H1 (cell line): ENCODE measurements around the gene PRR5L. TPM values are rescaled to one million over a fixed set of nuclear protein-coding genes. Genes with fewer than 3 reads are reported as not detected.

ENCODE experiments used
- CTCF ChIA-PET: fragments of 300-600 bp; sonication (Branson Sonifier 250); formaldehyde crosslinking; loops from one replicate; lab custom pipeline; 2021; ENCODE audit not compliant: partially characterized antibody; lab: Charles Lee
- POLR2A ChIA-PET: fragments of 300-600 bp; sonication (Branson Sonifier 250); formaldehyde crosslinking; loops from one replicate; lab custom pipeline; 2021; ENCODE audit warnings: inconsistent platforms; ENCODE audit not compliant: partially characterized antibody; lab: Charles Lee
- DNase-seq, 2 experiments: peaks; one replicate each; pipeline versions ENCODE4 v3.0.0 to v3.0.0-alpha.2; 2010 to 2022; ENCODE audit warnings: low spot score in 2 of 2, low read depth in 1 of 2, mixed read lengths in 1 of 2
- FAIRE-seq: peaks from 2 replicates; lab custom pipeline; 2011; peaks lifted over from hg19 to GRCh38; lab: Jason Lieb, UNC
- H2AFZ ChIP-seq: 2 replicates; pipeline ENCODE4 v1.8.1; 2012; ENCODE audit warnings: low read length, inconsistent platforms
- H2AK5ac ChIP-seq: 2 replicates; pipeline ENCODE4 v1.6.1; 2013; ENCODE audit warnings: low read depth, low read length
- H2BK120ac ChIP-seq: replicated peaks from 2 replicates; pipeline ENCODE3; 2013; ENCODE audit warnings: low read depth, low read length, inconsistent platforms
- H2BK12ac ChIP-seq: 2 replicates; pipeline ENCODE4 v1.6.1; 2013; ENCODE audit warnings: low read depth, low read length
- H2BK15ac ChIP-seq: 2 replicates; pipeline ENCODE4 v1.6.1; 2013; ENCODE audit warnings: low read length
- H2BK20ac ChIP-seq: 2 replicates; pipeline ENCODE4 v1.6.1; 2013; ENCODE audit warnings: low read length
- H2BK5ac ChIP-seq: 2 replicates; pipeline ENCODE4 v1.6.1; 2013; ENCODE audit warnings: low read depth, low read length
- H3K14ac ChIP-seq: 2 replicates; pipeline ENCODE4 v1.6.1; 2013; ENCODE audit warnings: inconsistent platforms; ENCODE audit not compliant: insufficient read length
- H3K18ac ChIP-seq: 2 replicates; pipeline ENCODE4 v1.6.1; 2013; ENCODE audit warnings: low read length; ENCODE audit errors: extremely low read depth
- H3K23ac ChIP-seq: 2 replicates; pipeline ENCODE4 v1.6.1; 2013; ENCODE audit warnings: inconsistent platforms; ENCODE audit not compliant: insufficient read length
- H3K23me2 ChIP-seq: 2 replicates; pipeline ENCODE4 v1.6.1; 2013; ENCODE audit warnings: low read depth, low read length
- H3K27ac ChIP-seq: 2 replicates; pipeline ENCODE4 v1.6.1; 2011; ENCODE audit warnings: low read depth, low read length, inconsistent platforms
- H3K27me3 ChIP-seq, 4 experiments: replicated peaks in 1 of 4; 1 replicate in 1 of 4; 2 replicates in 3 of 4; pipeline versions ENCODE4 v1.6.1 to v1.8.1; 2011 to 2013; ENCODE audit warnings: low read length in 3 of 4, mild to moderate bottlenecking in 3 of 4, inconsistent platforms in 2 of 4, mixed read lengths in 2 of 4, moderate library complexity in 1 of 4; ENCODE audit not compliant: control insufficient read depth in 3 of 4, insufficient read depth in 3 of 4; ENCODE audit errors: extremely low read depth in 1 of 4
- H3K36me3 ChIP-seq, 4 experiments: 2 replicates each; pipeline versions ENCODE4 v1.6.1 to v1.8.1; 2011 to 2013; ENCODE audit warnings: mild to moderate bottlenecking in 4 of 4, low read length in 3 of 4, moderate library complexity in 2 of 4, control low read depth in 1 of 4, inconsistent platforms in 1 of 4; ENCODE audit not compliant: insufficient read depth in 4 of 4, control insufficient read depth in 2 of 4
- H3K4ac ChIP-seq: replicated peaks from 2 replicates; pipeline ENCODE3; 2013; ENCODE audit warnings: low read length, low read depth, mixed read lengths, inconsistent platforms; ENCODE audit not compliant: insufficient read length
- H3K4me1 ChIP-seq, 4 experiments: replicated peaks in 1 of 4; 1 replicate in 1 of 4; 2 replicates in 3 of 4; pipeline versions ENCODE4 v1.6.1 to v1.8.1; 2011 to 2013; ENCODE audit warnings: low read length in 3 of 4, inconsistent platforms in 2 of 4, mixed read lengths in 1 of 4; ENCODE audit not compliant: insufficient read depth in 4 of 4, control insufficient read depth in 3 of 4
- H3K4me2 ChIP-seq, 2 experiments: 2 replicates each; pipeline versions ENCODE4 v1.6.1 to v1.8.1; 2011 to 2013; ENCODE audit warnings: low read depth in 2 of 2, low read length in 2 of 2, control low read depth in 1 of 2, inconsistent platforms in 1 of 2, mild to moderate bottlenecking in 1 of 2; ENCODE audit not compliant: insufficient read depth in 1 of 2
- H3K4me3 ChIP-seq, 4 experiments: fragments of 200-600, 300-600 bp in 1 of 4; sonication (generic), shearing (Covaris generic), sonication (Bioruptor Twin) in 1 of 4; 2 replicates each; pipeline versions ENCODE4 v1.5.1 to v1.8.1; 2011 to 2016; ENCODE audit warnings: low read length in 4 of 4, low read depth in 3 of 4, control low read depth in 2 of 4, inconsistent platforms in 2 of 4, mild to moderate bottlenecking in 2 of 4, mixed read lengths in 1 of 4, moderate library complexity in 1 of 4; ENCODE audit not compliant: insufficient read depth in 2 of 4; ENCODE audit errors: extremely low read depth in 1 of 4
- H3K56ac ChIP-seq: replicated peaks from 2 replicates; pipeline ENCODE3; 2013; ENCODE audit warnings: low read depth, mild to moderate bottlenecking, mixed read lengths, low read length, inconsistent platforms; ENCODE audit not compliant: insufficient read length
- H3K79me1 ChIP-seq: 2 replicates; pipeline ENCODE4 v1.6.1; 2013; ENCODE audit warnings: low read depth, low read length, control low read depth
- H3K79me2 ChIP-seq, 2 experiments: 2 replicates each; pipeline versions ENCODE4 v1.6.1 to v1.8.1; 2012 to 2013; ENCODE audit warnings: low read length in 2 of 2, mild to moderate bottlenecking in 2 of 2, inconsistent platforms in 1 of 2; ENCODE audit not compliant: insufficient read depth in 2 of 2, control insufficient read depth in 1 of 2
- H3K9ac ChIP-seq, 4 experiments: replicated peaks in 1 of 4; 1 replicate in 1 of 4; 2 replicates in 3 of 4; pipeline versions ENCODE4 v1.6.1 to v1.8.1; 2011 to 2013; ENCODE audit warnings: low read depth in 3 of 4, low read length in 3 of 4, control low read depth in 2 of 4, mild to moderate bottlenecking in 2 of 4, moderate library complexity in 2 of 4, inconsistent platforms in 1 of 4; ENCODE audit errors: extremely low read depth in 1 of 4
- H3K9me3 ChIP-seq, 2 experiments: 2 replicates each; pipeline versions ENCODE4 v1.6.1 to v1.8.1; 2012 to 2013; ENCODE audit warnings: mild to moderate bottlenecking in 2 of 2, moderate library complexity in 2 of 2, control low read depth in 1 of 2, inconsistent platforms in 1 of 2, low read depth in 1 of 2, low read length in 1 of 2, mixed read lengths in 1 of 2; ENCODE audit not compliant: insufficient read depth in 2 of 2
- H4K20me1 ChIP-seq, 2 experiments: replicated peaks in 1 of 2; 2 replicates each; pipeline versions ENCODE3 to v1.8.1; 2011 to 2013; ENCODE audit warnings: inconsistent platforms in 2 of 2, low read length in 2 of 2, mild to moderate bottlenecking in 1 of 2; ENCODE audit not compliant: insufficient read depth in 2 of 2, control insufficient read depth in 1 of 2
- H4K5ac ChIP-seq: 2 replicates; pipeline ENCODE4 v1.6.1; 2013; ENCODE audit warnings: low read length, low read depth, mixed read lengths, inconsistent platforms; ENCODE audit not compliant: insufficient read length
- H4K8ac ChIP-seq: 2 replicates; pipeline ENCODE4 v1.8.0; 2013; ENCODE audit warnings: mild to moderate bottlenecking, moderate library complexity, low read length, inconsistent platforms; ENCODE audit not compliant: insufficient read depth; ENCODE audit errors: extremely low read depth
- H4K91ac ChIP-seq: replicated peaks from 2 replicates; pipeline ENCODE3; 2013; ENCODE audit warnings: low read length, mixed read lengths, inconsistent platforms; ENCODE audit not compliant: insufficient read length
- BCL11A ChIP-seq, 2 experiments: IDR thresholded peaks; one replicate each; pipeline ENCODE4 v1.6.1; 2011; ENCODE audit warnings: low read depth in 2 of 2, low read length in 2 of 2, mild to moderate bottlenecking in 2 of 2
- CEBPB ChIP-seq: IDR thresholded peaks from 2 replicates; pipeline ENCODE4 v1.6.1; 2012; ENCODE audit warnings: low read depth, low read length
- EP300 ChIP-seq, 2 experiments: IDR thresholded peaks; 1 replicate in 1 of 2; 2 replicates in 1 of 2; pipeline ENCODE4 v1.6.1; 2011 to 2012; ENCODE audit warnings: low read depth in 2 of 2, low read length in 2 of 2, mild to moderate bottlenecking in 2 of 2, borderline replicate concordance in 1 of 2, inconsistent platforms in 1 of 2, moderate library complexity in 1 of 2
- FOSL1 ChIP-seq: IDR thresholded peaks from 2 replicates; pipeline ENCODE4 v1.6.1; 2011; ENCODE audit warnings: mild to moderate bottlenecking, low read depth, low read length, moderate library complexity; ENCODE audit not compliant: insufficient read depth
- GABPA ChIP-seq: IDR thresholded peaks from 2 replicates; pipeline ENCODE4 v1.6.1; 2011; ENCODE audit warnings: mild to moderate bottlenecking, low read length, moderate library complexity, borderline replicate concordance; ENCODE audit not compliant: insufficient read depth
- HDAC6 ChIP-seq: IDR thresholded peaks from one replicate; pipeline ENCODE4 v1.7.1; 2012; ENCODE audit warnings: low read depth, mild to moderate bottlenecking, inconsistent platforms, low read length, moderate library complexity
- JUN ChIP-seq: IDR thresholded peaks from 2 replicates; pipeline ENCODE4 v1.6.1; 2011; ENCODE audit warnings: low read depth, mild to moderate bottlenecking, improper control_type of control experiment, low read length
- SP1 ChIP-seq: IDR thresholded peaks from 2 replicates; pipeline ENCODE4 v1.6.1; 2011; ENCODE audit warnings: low read depth, low read length
- SP4 ChIP-seq: IDR thresholded peaks from 2 replicates; pipeline ENCODE4 v1.6.1; 2012; ENCODE audit warnings: low read length, inconsistent platforms
- SUZ12 ChIP-seq: fragments of 200-600 bp; sonication (generic); IDR thresholded peaks from 2 replicates; pipeline ENCODE4 v1.6.1; 2012; ENCODE audit warnings: mild to moderate bottlenecking, inconsistent platforms, low read length, moderate library complexity, mixed read lengths
- ZNF274 ChIP-seq: IDR thresholded peaks from 2 replicates; pipeline ENCODE4 v1.7.0; 2012; ENCODE audit warnings: low read length, borderline replicate concordance; ENCODE audit errors: extremely low read depth
- WGBS, 2 experiments: shearing (Covaris generic) in 1 of 2; methylation state at CpG; one replicate each; pipeline versions ENCODE4 v1.1.6 to v1.1.7; 2013 to 2015; ENCODE audit warnings: low lambda C conversion rate in 2 of 2, mixed read lengths in 2 of 2, inconsistent platforms in 1 of 2, low coverage in 1 of 2, missing lambda C conversion rate in 1 of 2; ENCODE audit not compliant: insufficient replicate concordance in 2 of 2, insufficient coverage in 1 of 2, insufficient read length in 1 of 2; ENCODE audit errors: extremely low coverage in 1 of 2, missing lambda C conversion rate in 1 of 2; 5-methylcytosine and 5-hydroxymethylcytosine counted together
- polyA plus RNA-seq, 7 experiments: library from polyadenylated mRNA; depleted of rRNA in 3 of 7; stranded (reverse) in 5 of 7; unstranded in 2 of 7; fragments of >200 nt in 5 of 7; fragments of 200-250 nt in 2 of 7; gene quantifications; 1 replicate in 5 of 7; 2 replicates in 1 of 7; 4 replicates in 1 of 7; pipeline versions ENCODE4 v1.2.1 to v1.2.3, GENCODE V29; 2011 to 2013; ENCODE audit warnings: missing spikeins in 2 of 7, mixed read lengths in 2 of 7
- total RNA-seq: library from RNA; stranded (reverse); fragmentation: NEBNext Ultra II Directional; extraction: Animal tissue kit (Norgen Biotek cat#: 25700); gene quantifications from 2 replicates; pipeline ENCODE4 v1.2.1, GENCODE V29; 2021
- TF ChIP-seq, protein P1 (sequence below): IDR thresholded peaks from 2 replicates; pipeline ENCODE4 v1.6.1; 2011; ENCODE audit warnings: low read length, improper control_type of control experiment

PRR5L gene
- total and polyA plus RNA-seq, 2 of the 8 experiments (the other 6 are each of a cell fraction or from before 2014, with no cell fraction given), result 6.6 to 10.1 TPM

DNA sequence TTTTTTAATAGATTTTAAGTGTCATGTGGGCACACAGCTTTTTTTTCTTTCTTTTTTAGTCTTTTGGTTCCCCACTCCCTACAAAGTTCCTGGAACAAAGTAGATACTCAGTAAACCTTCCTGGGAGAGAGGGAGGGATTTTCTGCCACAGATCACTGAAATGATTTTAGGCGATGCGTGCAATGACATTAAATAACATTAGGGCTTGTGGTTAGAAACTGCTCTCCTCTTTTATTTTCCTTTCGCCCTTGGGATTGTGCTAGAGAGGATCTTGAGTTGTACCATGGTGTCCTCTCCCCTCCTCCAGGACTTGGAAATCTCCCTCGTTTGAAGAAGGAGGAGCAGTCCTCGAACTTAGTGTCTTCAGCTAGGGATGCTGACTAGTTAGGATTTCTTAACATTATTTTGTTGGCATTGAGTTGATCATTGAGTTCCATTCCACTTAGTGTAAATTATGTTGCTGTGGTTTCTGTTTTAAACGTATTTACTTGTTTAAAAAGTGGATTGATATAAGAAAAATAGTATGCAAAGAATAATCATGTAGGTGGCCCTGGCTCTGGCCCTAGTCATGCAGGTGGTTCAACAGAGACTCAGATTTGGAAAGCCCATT is 125.6 kb downstream of the PRR5L start:
- H3K4me3 ChIP-seq, result no peak overlapping the region
- H3K27me3 ChIP-seq, result no peaks in the 10 kb centered on the region
- H2AK5ac ChIP-seq, result no peak overlapping the region
- no peak overlapping the region for H2BK120ac ChIP-seq
- H3K9me3 ChIP-seq, result no peaks in the 10 kb centered on the region
- H3K79me1 ChIP-seq, result no peaks in the 10 kb centered on the region
- no peaks in the 10 kb centered on the region for H3K23me2 ChIP-seq
- no peak overlapping the region for H3K9ac ChIP-seq
- H3K23ac ChIP-seq, result no peak overlapping the region
- no peak overlapping the region for H2BK15ac ChIP-seq
- FAIRE-seq, result no peak
- H3K27ac ChIP-seq, result no peak overlapping the region
- H3K79me2 ChIP-seq, result no peaks in the 10 kb centered on the region
- H4K20me1 ChIP-seq, result no peaks in the 10 kb centered on the region
- H2BK12ac ChIP-seq, result no peak overlapping the region
- H4K8ac ChIP-seq, result no peak overlapping the region
- no peak overlapping the region for H3K4ac ChIP-seq
- no peak overlapping the region for H2BK20ac ChIP-seq
- no peak for DNase-seq
- H3K36me3 ChIP-seq, result no peaks in the 10 kb centered on the region
- H3K4me1 ChIP-seq, result no peaks in the 10 kb centered on the region
- H2BK5ac ChIP-seq, result no peak overlapping the region; the same call in 1 of the 2 replicates
- H4K5ac ChIP-seq, result no peak overlapping the region
- WGBS, 2 experiments, result 84% methylated on average over 6 of the region's 6 CpGs; no CpG with 5 or more reads in 1 of the 2 experiments
- H3K18ac ChIP-seq, result no peak overlapping the region
- H3K14ac ChIP-seq, result no peak overlapping the region
- no peak overlapping the region for H3K56ac ChIP-seq
- no peak overlapping the region for H2AFZ ChIP-seq
- ChIA-PET CTCF (interaction anchor here (1.0 to 1.4 kb wide), 3 partner anchors 9 to 57 kb away, joined by 3 to 4 read pairs (median 3); no protein-coding TSS in a partner anchor), POLR2A (interaction anchor here (1.2 kb wide), 1 partner anchor 94 kb away, joined by 3 read pairs; no protein-coding TSS in a partner anchor)
- no peak overlapping the region for H3K4me2 ChIP-seq
- no peak overlapping the region for H4K91ac ChIP-seq
- TF ChIP-seq, protein P1, sequence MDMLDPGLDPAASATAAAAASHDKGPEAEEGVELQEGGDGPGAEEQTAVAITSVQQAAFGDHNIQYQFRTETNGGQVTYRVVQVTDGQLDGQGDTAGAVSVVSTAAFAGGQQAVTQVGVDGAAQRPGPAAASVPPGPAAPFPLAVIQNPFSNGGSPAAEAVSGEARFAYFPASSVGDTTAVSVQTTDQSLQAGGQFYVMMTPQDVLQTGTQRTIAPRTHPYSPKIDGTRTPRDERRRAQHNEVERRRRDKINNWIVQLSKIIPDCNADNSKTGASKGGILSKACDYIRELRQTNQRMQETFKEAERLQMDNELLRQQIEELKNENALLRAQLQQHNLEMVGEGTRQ, result no peak
- TF ChIP-seq CEBPB, result no peak
- no peak for TF ChIP-seq SUZ12
- no peak for TF ChIP-seq SP4
- no peak for TF ChIP-seq GABPA
- TF ChIP-seq SP1, result no peak
- no peak for TF ChIP-seq FOSL1
- no peak for TF ChIP-seq HDAC6
- TF ChIP-seq JUN, result no peak
- no peak for TF ChIP-seq BCL11A (IDR thresholded peaks at IDR 0.05; ENCODE audit: low read depth in 2 of 2, low read length in 2 of 2)
- no peak for TF ChIP-seq ZNF274
- TF ChIP-seq EP300 (IDR thresholded peaks at IDR 0.05; ENCODE audit: borderline replicate concordance in 1 of 2, low read depth in 2 of 2, low read length in 2 of 2), result no peak
